Cardiac muscle cell (in vitro differentiated cells and primary cell): ENCODE results near the gene RADIL. TPM values are rescaled to one million over a fixed set of nuclear protein-coding genes. Genes with fewer than 3 reads are reported as not detected.
A peak's percentile ranks its signal among the peaks of the same experiment; 100 is the strongest.

ENCODE experiments used
- DNase-seq, 2 donors: peaks; one replicate each; pipeline versions ENCODE4 v3.0.0 to v3.0.0-alpha.2; 2010 to 2017; ENCODE audit warnings: low read depth in 1 of 2, low spot score in 1 of 2
- H3K27ac ChIP-seq: fragments of 200-600 bp; sonication (generic); 2 replicates; pipeline ENCODE4 v1.5.1; 2016
- H3K27me3 ChIP-seq: fragments of 200-600 bp; sonication (generic); 2 replicates; pipeline ENCODE4 v1.6.0; 2016; ENCODE audit warnings: control low read depth
- H3K36me3 ChIP-seq: fragments of 200-600 bp; sonication (generic); 2 replicates; pipeline ENCODE4 v1.5.1; 2016; ENCODE audit warnings: control low read depth
- H3K4me1 ChIP-seq: fragments of 200-600 bp; sonication (generic); 2 replicates; pipeline ENCODE4 v1.8.1; 2017; ENCODE audit warnings: low read depth, mild to moderate bottlenecking, mixed run types
- H3K4me3 ChIP-seq: fragments of 200-600 bp; sonication (generic); 2 replicates; pipeline ENCODE4 v1.5.1; 2016; ENCODE audit warnings: mild to moderate bottlenecking
- H3K9me3 ChIP-seq: fragments of 200-600 bp; sonication (generic); 2 replicates; pipeline ENCODE4 v1.5.1; 2017; ENCODE audit warnings: low read depth, mild to moderate bottlenecking, control low read depth
- CTCF ChIP-seq: IDR thresholded peaks from 2 replicates; pipeline ENCODE4 v1.5.1; 2012; ENCODE audit warnings: low read depth, mild to moderate bottlenecking, low read length
- polyA plus RNA-seq: library from polyadenylated mRNA; unstranded; fragments of >200 nt; fragmentation: Nextera tagmentation; extraction: Ambion mirVana; gene quantifications from 2 replicates; pipeline ENCODE4 v1.2.1, GENCODE V29; 2016
- total RNA-seq: library from RNA; depleted of rRNA; stranded (reverse); fragments of >200 nt; gene quantifications from 2 replicates; pipeline ENCODE4 v1.2.3, GENCODE V29; 2016

The RADIL gene
- total and polyA plus RNA-seq, 2 experiments from 2014 or later, result 41.6 to 110 TPM

- H3K4me3 ChIP-seq, result no peak overlapping the region
- DNase-seq, result peak; percentile 64 to 94
- no peaks in the 10 kb centered on the region for H3K9me3 ChIP-seq
- H3K27me3 ChIP-seq, result no peaks in the 10 kb centered on the region
- H3K4me1 ChIP-seq, result no peaks in the 10 kb centered on the region
- H3K27ac ChIP-seq, result peak overlapping the region; percentile 20
- H3K36me3 ChIP-seq, result no peaks in the 10 kb centered on the region
- TF ChIP-seq CTCF, result peak; percentile 63
Measured at GRCh38 chr7:4791738-4792536, 91.6 kb downstream of the RADIL start.

- Histone ChIP-seq H3K4me1 (no peaks in the 10 kb centered on the region), H3K27ac (no peak overlapping the region), H3K9me3 (no peaks in the 10 kb centered on the region), H3K27me3 (no peaks in the 10 kb centered on the region), H3K36me3 (no peaks in the 10 kb centered on the region), H3K4me3 (no peak overlapping the region)
- no peak for TF ChIP-seq CTCF
- no peak for DNase-seq
Measured at GRCh38 chr7:4791101-4791737, 92.3 kb downstream of the RADIL start.

DNA sequence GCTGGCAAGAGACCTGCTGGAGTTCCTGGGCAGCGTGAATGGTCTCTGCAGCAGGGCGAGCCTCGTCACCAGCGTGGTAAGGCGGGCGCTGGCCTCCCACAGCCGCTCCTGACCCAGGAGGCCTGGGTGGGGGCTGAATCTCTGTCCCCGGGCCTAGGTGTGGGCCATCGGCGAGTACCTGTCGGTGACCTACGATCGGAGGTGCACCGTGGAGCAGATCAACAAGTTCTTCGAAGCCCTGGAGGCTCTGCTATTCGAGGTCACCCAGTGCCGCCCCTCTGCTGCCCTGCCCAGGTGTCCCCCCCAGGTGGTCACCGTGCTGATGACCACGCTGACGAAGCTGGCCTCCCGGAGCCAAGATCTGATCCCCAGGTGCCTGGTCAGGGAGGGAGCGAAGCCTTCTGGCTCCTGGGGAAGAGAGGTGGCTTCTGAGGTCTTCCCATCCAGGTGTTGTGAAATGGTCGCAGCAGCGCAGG lies 93.0 kb downstream of the RADIL start:
- Histone ChIP-seq H3K36me3 (no peaks in the 10 kb centered on the region), H3K4me3 (no peak overlapping the region), H3K9me3 (no peaks in the 10 kb centered on the region), H3K27me3 (no peaks in the 10 kb centered on the region), H3K27ac (no peak overlapping the region), H3K4me1 (no peaks in the 10 kb centered on the region)
- DNase-seq, result no peak
- TF ChIP-seq CTCF, result no peak

DNA sequence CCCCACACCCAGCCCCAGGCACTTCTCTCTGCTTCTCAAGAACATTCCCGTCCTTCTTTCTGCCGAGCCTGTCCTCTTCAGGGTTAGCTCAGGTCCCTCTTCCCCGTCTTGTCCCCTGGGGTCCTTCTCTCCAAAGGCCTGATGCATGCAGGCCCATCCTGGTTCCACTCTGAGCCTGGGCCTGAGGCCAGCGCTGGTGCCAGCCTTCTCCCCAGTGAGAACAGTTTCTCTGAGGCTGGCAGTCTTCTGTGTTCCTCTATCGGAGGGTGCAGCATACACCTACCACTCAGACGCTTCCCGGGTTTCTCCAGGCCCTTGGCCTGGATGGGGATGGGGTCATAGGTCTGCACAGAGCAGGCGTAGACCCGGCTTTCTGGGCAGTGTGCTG lies 93.4 kb downstream of the RADIL start:
- Histone ChIP-seq H3K4me1 (peaks cover 3% of the 10 kb centered on the region), H3K27ac (no peak overlapping the region), H3K27me3 (no peaks in the 10 kb centered on the region), H3K36me3 (no peaks in the 10 kb centered on the region), H3K4me3 (no peak overlapping the region), H3K9me3 (no peaks in the 10 kb centered on the region)
- TF ChIP-seq CTCF, result no peak
- DNase-seq, result no peak

GRCh38 chr7:4789194-4790077 lies 94.1 kb downstream of the RADIL start:
- Histone ChIP-seq H3K9me3 (no peaks in the 10 kb centered on the region), H3K27me3 (no peaks in the 10 kb centered on the region), H3K4me3 (no peak overlapping the region), H3K36me3 (no peaks in the 10 kb centered on the region), H3K4me1 (peaks cover 7% of the 10 kb centered on the region), H3K27ac (no peak overlapping the region)
- DNase-seq, result no peak
- no peak for TF ChIP-seq CTCF
